Mucosa of stomach (tissue), 1 donor: ENCODE results near the gene EPHB1.

Experiments used
- H3K27me3 ChIP-seq: one replicate; pipeline ENCODE4 v1.7.0; 2013; ENCODE audit warnings: mild to moderate bottlenecking, low read length; ENCODE audit not compliant: control insufficient read depth, insufficient read depth
- H3K36me3 ChIP-seq: one replicate; pipeline ENCODE4 v1.7.0; 2013; ENCODE audit warnings: low read length; ENCODE audit not compliant: control insufficient read depth, insufficient read depth
- H3K4me1 ChIP-seq: one replicate; pipeline ENCODE4 v1.7.0; 2013; ENCODE audit warnings: mild to moderate bottlenecking, low read length; ENCODE audit not compliant: control insufficient read depth, insufficient read depth
- H3K4me3 ChIP-seq: one replicate; pipeline ENCODE4 v1.7.0; 2013; ENCODE audit warnings: low read length
- H3K9ac ChIP-seq: one replicate; pipeline ENCODE4 v1.7.0; 2013; ENCODE audit warnings: mild to moderate bottlenecking, low read length, moderate library complexity
- H3K9me3 ChIP-seq: one replicate; pipeline ENCODE4 v1.7.0; 2013; ENCODE audit warnings: mild to moderate bottlenecking, low read length, moderate library complexity; ENCODE audit not compliant: control insufficient read depth
- donor health status: Pancreatic carcinoma.

Gene EPHB1

DNA sequence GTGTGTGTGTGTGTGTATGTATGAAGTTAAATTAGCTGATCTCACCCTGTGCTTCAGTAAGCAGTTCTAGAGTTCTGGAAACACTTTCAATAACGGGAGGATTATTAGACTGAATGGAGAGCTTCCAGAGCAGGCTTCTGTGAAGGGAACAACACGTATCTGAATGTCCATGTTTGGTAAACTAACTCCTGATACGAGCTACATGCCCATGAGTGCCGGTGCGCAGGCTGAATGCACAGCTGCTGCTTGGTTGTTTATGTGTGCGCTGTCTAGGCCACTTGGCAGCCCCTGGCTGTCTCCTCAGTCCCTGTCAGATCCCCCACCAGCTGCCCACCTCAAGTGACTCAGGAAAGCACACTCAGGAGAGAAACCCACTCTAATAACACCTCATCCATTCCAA lies 137.0 kb downstream of the EPHB1 start:
- Histone ChIP-seq H3K36me3 (no peaks in the 10 kb centered on the region), H3K4me3 (no peak overlapping the region), H3K4me1 (no peaks in the 10 kb centered on the region), H3K9ac (no peak overlapping the region), H3K9me3 (no peaks in the 10 kb centered on the region), H3K27me3 (no peaks in the 10 kb centered on the region)

- Histone ChIP-seq H3K4me3 (no peak overlapping the region), H3K9ac (no peak overlapping the region), H3K9me3 (no peaks in the 10 kb centered on the region), H3K4me1 (no peaks in the 10 kb centered on the region), H3K27me3 (no peaks in the 10 kb centered on the region), H3K36me3 (no peaks in the 10 kb centered on the region)
Measured at GRCh38 chr3:134933997-134934396, 138.9 kb downstream of the EPHB1 start.

- Histone ChIP-seq H3K4me1 (no peaks in the 10 kb centered on the region), H3K4me3 (no peak overlapping the region), H3K9me3 (no peaks in the 10 kb centered on the region), H3K9ac (no peak overlapping the region), H3K27me3 (no peaks in the 10 kb centered on the region), H3K36me3 (no peaks in the 10 kb centered on the region)
Measured at GRCh38 chr3:134934933-134935332, 139.9 kb downstream of the EPHB1 start.

DNA sequence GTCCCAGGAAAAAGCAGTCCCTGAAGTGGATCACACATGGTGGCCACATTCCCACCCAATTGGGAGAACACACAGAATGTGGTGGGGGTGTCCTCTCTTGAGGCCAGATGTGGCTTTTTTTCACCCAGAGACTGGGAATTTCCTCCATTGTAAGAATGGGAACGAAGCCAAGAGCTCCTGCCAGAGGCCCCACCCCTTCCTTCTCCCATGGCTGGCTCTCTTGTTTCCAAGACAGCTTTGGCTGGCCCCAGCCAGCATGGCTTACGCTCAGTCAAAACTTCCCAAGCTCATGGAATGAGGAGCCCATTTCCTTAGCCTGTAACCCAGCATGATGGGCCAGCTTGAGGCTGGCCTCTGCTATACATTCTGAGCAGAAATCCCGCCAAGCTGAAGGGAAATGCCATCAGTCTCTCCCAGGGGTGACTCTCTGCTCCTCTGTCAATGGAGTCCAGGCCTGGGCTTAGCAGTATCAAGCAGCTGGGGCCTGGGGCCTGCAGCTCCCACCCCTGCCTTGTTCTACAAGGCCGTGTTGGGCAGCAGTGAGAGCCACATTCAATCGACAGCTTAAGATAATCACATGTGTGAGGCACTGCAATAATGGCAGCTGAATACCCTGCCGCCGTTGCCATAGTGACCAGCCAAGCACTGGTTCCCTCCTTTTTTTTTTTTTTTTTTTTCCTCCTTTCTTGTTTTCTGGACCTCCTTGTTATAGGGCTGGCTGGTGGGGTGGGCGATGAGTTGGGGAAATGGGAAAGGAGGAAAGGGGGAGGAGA lies 142.4 kb downstream of the EPHB1 start:
- Histone ChIP-seq H3K9ac (no peak overlapping the region), H3K27me3 (no peaks in the 10 kb centered on the region), H3K9me3 (no peaks in the 10 kb centered on the region), H3K36me3 (no peaks in the 10 kb centered on the region), H3K4me1 (no peaks in the 10 kb centered on the region), H3K4me3 (no peak overlapping the region)

- H3K9ac ChIP-seq, result no peak overlapping the region
- no peaks in the 10 kb centered on the region for H3K4me1 ChIP-seq
- H3K36me3 ChIP-seq, result no peaks in the 10 kb centered on the region
- no peaks in the 10 kb centered on the region for H3K9me3 ChIP-seq
- H3K27me3 ChIP-seq, result no peaks in the 10 kb centered on the region
- H3K4me3 ChIP-seq, result no peak overlapping the region
Measured at GRCh38 chr3:134938029-134938525, 143.0 kb downstream of the EPHB1 start.

- no peaks in the 10 kb centered on the region for H3K36me3 ChIP-seq
- H3K4me1 ChIP-seq, result no peaks in the 10 kb centered on the region
- H3K9me3 ChIP-seq, result no peaks in the 10 kb centered on the region
- no peak overlapping the region for H3K4me3 ChIP-seq
- H3K27me3 ChIP-seq, result no peaks in the 10 kb centered on the region
- no peak overlapping the region for H3K9ac ChIP-seq
Measured at GRCh38 chr3:134939978-134940377, 144.9 kb downstream of the EPHB1 start.

DNA sequence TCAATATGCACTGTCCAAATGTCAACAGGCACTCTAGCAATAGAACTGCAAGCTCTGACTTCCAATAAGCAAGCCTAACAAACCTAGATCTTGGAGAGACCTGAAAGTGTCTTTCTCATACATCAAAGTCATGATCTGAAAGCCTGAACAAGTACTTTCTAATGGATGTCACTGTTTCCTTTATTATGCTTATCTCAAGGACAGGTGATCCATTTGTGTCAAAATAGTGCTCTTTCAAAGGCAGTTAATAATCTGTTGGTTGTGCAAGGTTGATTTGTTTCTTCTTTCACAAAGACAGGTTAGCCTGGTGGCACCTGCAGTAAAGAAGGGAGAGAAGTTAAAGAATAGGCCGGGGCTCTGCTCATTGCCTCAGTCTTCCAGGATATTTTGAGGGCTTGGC lies 146.8 kb downstream of the EPHB1 start:
- H3K4me3 ChIP-seq, result no peak overlapping the region
- H3K36me3 ChIP-seq, result no peaks in the 10 kb centered on the region
- no peaks in the 10 kb centered on the region for H3K27me3 ChIP-seq

GRCh38 chr3:134944429-134944828 lies 149.4 kb downstream of the EPHB1 start:
- Histone ChIP-seq H3K27me3 (no peaks in the 10 kb centered on the region), H3K4me3 (no peak overlapping the region), H3K9me3 (no peaks in the 10 kb centered on the region), H3K9ac (no peak overlapping the region), H3K36me3 (no peaks in the 10 kb centered on the region), H3K4me1 (no peaks in the 10 kb centered on the region)

More for the DNA sequence above, 146.8 kb downstream of the EPHB1 start:
- no peaks in the 10 kb centered on the region for H3K9me3 ChIP-seq
- no peaks in the 10 kb centered on the region for H3K4me1 ChIP-seq
- no peak overlapping the region for H3K9ac ChIP-seq

DNA sequence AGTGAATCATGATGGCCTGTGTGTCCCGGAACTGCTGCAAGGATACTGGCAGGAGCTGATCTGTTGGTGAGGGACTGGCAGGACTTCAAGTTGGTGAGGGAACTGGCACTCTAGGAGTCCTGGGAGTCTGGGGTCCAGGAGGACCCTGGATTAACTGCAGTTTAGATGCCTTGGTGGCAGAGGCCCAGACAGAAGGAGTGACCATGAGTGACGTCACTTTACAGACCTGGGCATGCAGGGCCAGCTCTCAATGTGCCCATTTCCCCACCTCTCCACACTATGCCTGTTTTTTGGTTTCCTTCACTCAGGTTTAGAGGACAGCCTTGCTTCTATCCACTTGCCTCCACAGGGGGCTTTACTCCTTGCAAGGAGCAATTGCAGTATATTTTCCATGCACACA lies 154.1 kb downstream of the EPHB1 start:
- H3K4me1 ChIP-seq, result no peaks in the 10 kb centered on the region
- no peak overlapping the region for H3K4me3 ChIP-seq
- no peak overlapping the region for H3K9ac ChIP-seq
- H3K9me3 ChIP-seq, result no peaks in the 10 kb centered on the region
- no peaks in the 10 kb centered on the region for H3K27me3 ChIP-seq
- H3K36me3 ChIP-seq, result no peaks in the 10 kb centered on the region

DNA sequence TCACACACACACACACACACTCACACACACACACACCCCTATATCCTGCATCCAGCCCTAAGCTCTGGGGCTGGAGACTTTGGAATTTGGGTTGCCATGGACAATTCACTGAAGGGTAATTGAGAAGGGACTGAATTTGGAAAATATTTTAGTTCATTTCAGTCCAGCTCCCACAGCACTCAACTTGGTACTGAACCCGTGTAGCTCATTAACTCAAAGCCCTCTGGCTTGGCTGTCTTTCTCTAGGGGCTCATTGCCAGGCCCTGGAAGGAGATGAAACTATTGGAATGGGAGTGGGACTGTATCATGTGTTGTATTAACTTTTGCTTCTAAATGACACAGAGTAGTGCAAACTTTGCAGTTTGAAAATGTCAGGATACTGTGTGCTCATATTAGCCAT lies 157.3 kb downstream of the EPHB1 start:
- Histone ChIP-seq H3K9ac (no peak overlapping the region), H3K36me3 (no peaks in the 10 kb centered on the region), H3K27me3 (no peaks in the 10 kb centered on the region), H3K4me3 (no peak overlapping the region), H3K4me1 (no peaks in the 10 kb centered on the region), H3K9me3 (no peaks in the 10 kb centered on the region)

GRCh38 chr3:134955874-134956273 lies 160.8 kb downstream of the EPHB1 start:
- Histone ChIP-seq H3K4me1 (no peaks in the 10 kb centered on the region), H3K4me3 (no peak overlapping the region), H3K36me3 (no peaks in the 10 kb centered on the region), H3K9me3 (no peaks in the 10 kb centered on the region), H3K9ac (no peak overlapping the region), H3K27me3 (no peaks in the 10 kb centered on the region)

- H3K27me3 ChIP-seq, result no peaks in the 10 kb centered on the region
- no peaks in the 10 kb centered on the region for H3K4me1 ChIP-seq
- no peak overlapping the region for H3K4me3 ChIP-seq
- H3K9me3 ChIP-seq, result no peaks in the 10 kb centered on the region
- no peak overlapping the region for H3K9ac ChIP-seq
- H3K36me3 ChIP-seq, result no peaks in the 10 kb centered on the region
Measured at GRCh38 chr3:134956395-134956794, 161.3 kb downstream of the EPHB1 start.

DNA sequence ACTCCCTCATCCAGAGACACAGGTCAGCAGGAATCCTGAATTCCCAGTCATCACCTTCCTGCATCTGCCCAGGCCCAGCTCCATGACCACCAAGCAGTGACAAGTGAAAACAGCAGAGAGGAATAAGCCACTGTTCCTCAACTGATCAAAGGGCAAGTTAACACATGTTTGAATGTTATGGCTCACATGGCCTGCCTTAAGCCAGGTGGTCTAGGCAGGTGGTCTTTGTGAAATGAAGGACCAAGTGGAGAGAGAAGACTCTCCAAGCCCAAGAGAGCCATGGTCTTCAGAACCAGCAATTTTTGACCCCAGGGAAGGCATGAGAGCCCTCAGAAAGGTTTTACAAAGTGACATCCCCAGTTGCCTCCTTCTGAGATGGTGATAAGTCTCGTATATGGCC lies 161.8 kb downstream of the EPHB1 start:
- Histone ChIP-seq H3K4me1 (no peaks in the 10 kb centered on the region), H3K9ac (no peak overlapping the region), H3K9me3 (no peaks in the 10 kb centered on the region), H3K4me3 (no peak overlapping the region), H3K36me3 (no peaks in the 10 kb centered on the region), H3K27me3 (no peaks in the 10 kb centered on the region)
